ENCODE measurements around the gene DPH3.

GRCh38 chr3:16286751-16287543, 22.2 kb upstream of the DPH3 start:
- no peak for TF ChIP-seq CTCF (conservative IDR thresholded peaks at IDR 0.05)
- no peak for TF ChIP-seq ZFX (IDR thresholded peaks at IDR 0.05)
